A549 (cell line): ENCODE data around the gene ART4. TPM values are rescaled to one million over a fixed set of nuclear protein-coding genes. Genes with fewer than 3 reads are reported as not detected.

ENCODE experiments used
- ATAC-seq, 2 experiments: fragments of 200-7000 bp in 1 of 2; fragments of >200 bp in 1 of 2; cut with Nextera tagmentation in 1 of 2; cut with Tn5 transposase in 1 of 2; 3 replicates each; pipeline versions ENCODE4 v1.8.0 to v1.9.1; 2018 to 2020; ENCODE audit warnings: mild to moderate bottlenecking in 1 of 2, moderate library complexity in 1 of 2
- CTCF ChIA-PET: fragments of 300-600 bp; sonication (Branson Sonifier 250); formaldehyde crosslinking; extraction: SDS; loops from one replicate; lab custom pipeline; 2021; ENCODE audit warnings: antibody characterized with exemption, inconsistent platforms; lab: Yijun Ruan, JAX
- POLR2A ChIA-PET: fragments of 350-600 bp; formaldehyde crosslinking; extraction: SDS; loops from one replicate; lab custom pipeline; 2021; ENCODE audit warnings: antibody characterized with exemption, inconsistent platforms; lab: Yijun Ruan, JAX
- DNase-seq, 2 experiments: peaks; one replicate each; pipeline versions ENCODE4 v3.0.0 to v3.0.0-alpha.2; 2011 to 2016; ENCODE audit warnings: low read depth in 1 of 2, low spot score in 1 of 2
- FAIRE-seq: peaks from 2 replicates; lab custom pipeline; 2011; peaks lifted over from hg19 to GRCh38; lab: Jason Lieb, UNC
- H3K27ac ChIP-seq, 2 experiments: fragments of >200 bp; sonication (Bioruptor Twin); formaldehyde crosslinking; 3 replicates each; pipeline ENCODE4 v1.5.1; 2016 to 2017
- H3K4me1 ChIP-seq: fragments of >200 bp; sonication (Bioruptor Twin); formaldehyde crosslinking; 3 replicates; pipeline ENCODE4 v1.6.1; 2016
- H3K4me2 ChIP-seq: fragments of >200 bp; sonication (Bioruptor Twin); formaldehyde crosslinking; 3 replicates; pipeline ENCODE4 v1.6.1; 2016
- H3K4me3 ChIP-seq: fragments of >200 bp; sonication (Bioruptor Twin); formaldehyde crosslinking; 3 replicates; pipeline ENCODE4 v1.5.1; 2016
- H3K9me3 ChIP-seq: fragments of >200 bp; sonication (Bioruptor Twin); formaldehyde crosslinking; 3 replicates; pipeline ENCODE4 v1.6.1; 2016
- BCL3 ChIP-seq: fragments of >200 bp; sonication (Bioruptor Twin); formaldehyde crosslinking; IDR thresholded peaks from 3 replicates; pipeline ENCODE4 v1.6.1; 2016
- CBX2 ChIP-seq: fragments of 200-600 bp; sonication (generic); IDR thresholded peaks from 2 replicates; pipeline ENCODE4 v1.6.1; 2016; ENCODE audit warnings: low read depth, mild to moderate bottlenecking, borderline replicate concordance
- CHD4 ChIP-seq: fragments of 200-600 bp; sonication (generic); IDR thresholded peaks from 2 replicates; pipeline ENCODE4 v1.6.1; 2016; ENCODE audit warnings: antibody characterized with exemption, mild to moderate bottlenecking, borderline replicate concordance
- CTCF ChIP-seq: fragments of >200 bp; sonication (Bioruptor Twin); formaldehyde crosslinking; IDR thresholded peaks from 3 replicates; pipeline ENCODE4 v1.5.1; 2016
- EHMT2 ChIP-seq: fragments of 200-600 bp; sonication (generic); IDR thresholded peaks from 2 replicates; pipeline ENCODE4 v1.6.1; 2016; ENCODE audit warnings: antibody characterized with exemption, low read depth, mild to moderate bottlenecking, moderate library complexity
- FOSB ChIP-seq: fragments of 250-450 bp; sonication (Bioruptor Pico); IDR thresholded peaks from 2 replicates; pipeline ENCODE4 v1.5.0; 2020; ENCODE audit warnings: mild to moderate bottlenecking, moderate library complexity
- FOSL2 ChIP-seq, 2 experiments: fragments of 450-650 bp in 1 of 2; fragments of >200 bp in 1 of 2; sonication (Bioruptor Twin) in 1 of 2; formaldehyde crosslinking; IDR thresholded peaks; 2 replicates each; pipeline versions ENCODE4 v1.5.0 to v1.6.1; 2016 to 2020; ENCODE audit warnings: mild to moderate bottlenecking in 1 of 2, moderate library complexity in 1 of 2
- HDAC2 ChIP-seq: fragments of 200-600 bp; sonication (generic); IDR thresholded peaks from 2 replicates; pipeline ENCODE4 v1.6.1; 2016
- HOXA7 ChIP-seq: fragments of 250-450 bp; sonication (Bioruptor Pico); IDR thresholded peaks from 2 replicates; pipeline ENCODE4 v1.5.0; 2020; ENCODE audit warnings: mild to moderate bottlenecking, moderate library complexity
- JUN ChIP-seq, 2 experiments: fragments of >200 bp; sonication (Bioruptor Twin); formaldehyde crosslinking; IDR thresholded peaks; 2 replicates in 1 of 2; 3 replicates in 1 of 2; pipeline ENCODE4 v1.6.1; 2016 to 2017
- MAZ ChIP-seq: fragments of 150-350 bp; IDR thresholded peaks from 2 replicates; pipeline ENCODE4 v1.6.1; 2014; ENCODE audit warnings: antibody characterized with exemption, low read depth, low read length, borderline replicate concordance
- NPAS2 ChIP-seq: fragments of 250-450 bp; sonication (Bioruptor Pico); IDR thresholded peaks from 2 replicates; pipeline ENCODE4 v1.8.0; 2022; ENCODE audit warnings: mild to moderate bottlenecking, moderate library complexity, borderline replicate concordance
- PBX3 ChIP-seq: IDR thresholded peaks from 2 replicates; pipeline ENCODE4 v1.6.1; 2012
- PHF8 ChIP-seq: fragments of 200-600 bp; sonication (generic); IDR thresholded peaks from 2 replicates; pipeline ENCODE4 v1.6.1; 2016; ENCODE audit warnings: low read depth, mild to moderate bottlenecking, antibody characterized with exemption, moderate library complexity, borderline replicate concordance
- POLR2AphosphoS2 ChIP-seq: conservative IDR thresholded peaks from 2 replicates; pipeline ENCODE4 v1.6.1; 2012; ENCODE audit warnings: low read length, improper control_type of control experiment, inconsistent platforms
- RAD21 ChIP-seq, 2 experiments: fragments of >200 bp in 1 of 2; sonication (Bioruptor Twin) in 1 of 2; formaldehyde crosslinking in 1 of 2; IDR thresholded peaks in 1 of 2; conservative IDR thresholded peaks in 1 of 2; 2 replicates in 1 of 2; 3 replicates in 1 of 2; pipeline ENCODE4 v1.6.1; 2012 to 2018; ENCODE audit warnings: inconsistent platforms in 1 of 2
- RCOR1 ChIP-seq: fragments of 150-350 bp; IDR thresholded peaks from 2 replicates; pipeline ENCODE4 v1.6.1; 2014; ENCODE audit warnings: antibody characterized with exemption, low read length, low read depth
- REST ChIP-seq: fragments of 200-600 bp; sonication (generic); IDR thresholded peaks from 2 replicates; pipeline ENCODE4 v1.6.1; 2016; ENCODE audit warnings: antibody characterized with exemption, mild to moderate bottlenecking, moderate library complexity
- SMC3 ChIP-seq: fragments of >200 bp; sonication (Bioruptor Twin); formaldehyde crosslinking; IDR thresholded peaks from 3 replicates; pipeline ENCODE4 v1.6.1; 2018; ENCODE audit warnings: inconsistent platforms
- USF2 ChIP-seq: fragments of 450-650 bp; IDR thresholded peaks from 2 replicates; pipeline ENCODE4 v1.6.1; 2014; ENCODE audit warnings: antibody characterized with exemption
- ZC3H11A ChIP-seq: fragments of 450-650 bp; IDR thresholded peaks from 2 replicates; pipeline ENCODE4 v1.6.1; 2014; ENCODE audit warnings: antibody characterized with exemption, mild to moderate bottlenecking
- ZFP36 ChIP-seq: fragments of 450-650 bp; IDR thresholded peaks from 2 replicates; pipeline ENCODE4 v1.6.1; 2014; ENCODE audit warnings: borderline replicate concordance; ENCODE audit not compliant: partially characterized antibody
- ZNF302 ChIP-seq: fragments of 250-450 bp; sonication (Bioruptor Pico); IDR thresholded peaks from 2 replicates; pipeline ENCODE4 v1.9.0; 2021; ENCODE audit warnings: inconsistent platforms, mild to moderate bottlenecking, moderate library complexity
- WGBS: methylation state at CpG from one replicate; pipeline ENCODE4 v1.1.6; 2017; ENCODE audit errors: missing lambda C conversion rate; 5-methylcytosine and 5-hydroxymethylcytosine counted together
- polyA plus RNA-seq, 4 experiments: library from polyadenylated mRNA; depleted of rRNA in 3 of 4; stranded (reverse); fragments of >200 nt; fragmentation: RNase III in 1 of 4; extraction: RNeasy Plus Mini Kit Qiagen cat#74134 plus additional on column Dnase treatment in 1 of 4; gene quantifications; 2 replicates in 3 of 4; 3 replicates in 1 of 4; pipeline ENCODE4 v1.2.3, GENCODE V29; 2011 to 2017

The ART4 gene
- polyA plus RNA-seq, 2 of the 4 experiments (the other 2 are of a cell fraction) = not detected

GRCh38 chr12:14852880-14853279 lies 9.6 kb upstream of the ART4 start:
- CTCF ChIA-PET = interaction anchor here (0.7 to 1.5 kb wide), 3 partner anchors 16 to 131 kb away, joined by 3 to 6 read pairs (median 3); no protein-coding TSS in a partner anchor
- FAIRE-seq (no peak), ATAC-seq (no peak), DNase-seq (no peak)
- H3K9me3 ChIP-seq = peaks cover 3% of the 10 kb centered on the region; the same call in 1 of the 3 replicates
- TF ChIP-seq SMC3 = no peak
- TF ChIP-seq USF2 = no peak
- no peak for TF ChIP-seq JUN (IDR thresholded peaks at IDR 0.05)
- TF ChIP-seq FOSL2 (IDR thresholded peaks at IDR 0.05) = no peak
- TF ChIP-seq FOSL2 (CRISPR knock-in tag; IDR thresholded peaks at IDR 0.05) = no peak
- TF ChIP-seq RCOR1 = no peak
- TF ChIP-seq ZC3H11A = no peak
- TF ChIP-seq HOXA7 (CRISPR knock-in tag) = no peak
- no peak for TF ChIP-seq BCL3
- no peak for TF ChIP-seq HDAC2
- no peak for TF ChIP-seq RAD21 (conservative IDR thresholded peaks at IDR 0.05 in 1 of 2, IDR thresholded peaks at IDR 0.05 in 1 of 2)
- TF ChIP-seq EHMT2 = no peak
- no peak for TF ChIP-seq PHF8
- TF ChIP-seq CBX2 = no peak
- TF ChIP-seq POLR2AphosphoS2 = no peak
- TF ChIP-seq PBX3 = no peak
- no peak for TF ChIP-seq CTCF
- no peak for TF ChIP-seq NPAS2
- TF ChIP-seq, all 56 proteins: peak for 0
- H3K27ac ChIP-seq = no peak overlapping the region
- POLR2A ChIA-PET = no interaction called here
- no peaks in the 10 kb centered on the region for H3K4me1 ChIP-seq
- no peak overlapping the region for H3K4me2 ChIP-seq
- H3K4me3 ChIP-seq = no peak overlapping the region

- DNase-seq (no peak), ATAC-seq (0 out of 6 replicates have a peak, but pooled peaks of 1 of the 2 experiments have one; percentile 13), FAIRE-seq (no peak)
- ChIA-PET CTCF (interaction anchor here (0.8 to 2.1 kb wide), 2 partner anchors 7 to 144 kb away, joined by 4 to 14 read pairs; partner anchors contain the start of gene ART4), POLR2A (no interaction called here)
- no peak for TF ChIP-seq ZFP36
- TF ChIP-seq FOSB (CRISPR knock-in tag) = no peak
- no peak for TF ChIP-seq ZNF302 (CRISPR knock-in tag)
- TF ChIP-seq BCL3 = no peak
- no peak for TF ChIP-seq REST
- no peak for TF ChIP-seq NPAS2
- no peak for TF ChIP-seq MAZ
- TF ChIP-seq CHD4 = no peak
- TF ChIP-seq CTCF = no peak
- H3K9me3 ChIP-seq = no peaks in the 10 kb centered on the region
- H3K4me1 ChIP-seq = peaks cover 9% of the 10 kb centered on the region; the same call in 2 of the 3 replicates
- WGBS = 0% methylated on average over 1 of the region's 1 CpG
- no peak overlapping the region for H3K27ac ChIP-seq
- no peak overlapping the region for H3K4me2 ChIP-seq
- H3K4me3 ChIP-seq = no peak overlapping the region
These were observed 7.8 kb upstream of the ART4 start for GRCh38 chr12:14850929-14851663.
